HS-27A (cell line): ENCODE results near the gene FAM168A.
"Not testable (repeated sequence)": the region's sequence is repeated elsewhere in the genome, so short reads cannot be mapped to it uniquely, and the experiment has no call there.

Experiments
- DNase-seq: peaks from one replicate; pipeline ENCODE4 v3.0.0-alpha.2; 2012; ENCODE audit warnings: low read depth, missing footprints

The FAM168A gene

GRCh38 chr11:73592640-73593039 is 5.3 kb downstream of the FAM168A start:
- DNase-seq: no peak

- no peak for DNase-seq
Measured at GRCh38 chr11:73591743-73592142, 6.2 kb downstream of the FAM168A start.

- no peak for DNase-seq
Measured at GRCh38 chr11:73590991-73591390, 6.9 kb downstream of the FAM168A start.

GRCh38 chr11:73586791-73587190 is 11.1 kb downstream of the FAM168A start:
- DNase-seq: no peak

GRCh38 chr11:73585834-73586575 is 11.9 kb downstream of the FAM168A start:
- no peak for DNase-seq

GRCh38 chr11:73584831-73585230 is 13.1 kb downstream of the FAM168A start:
- no peak for DNase-seq

GRCh38 chr11:73582653-73583052 is 15.3 kb downstream of the FAM168A start:
- DNase-seq: no peak

GRCh38 chr11:73580749-73581148 is 17.2 kb downstream of the FAM168A start:
- DNase-seq: not testable (repeated sequence)

- DNase-seq: no peak
Measured at GRCh38 chr11:73579641-73580434, 18.1 kb downstream of the FAM168A start.

- no peak for DNase-seq
Measured at GRCh38 chr11:73578592-73579185, 19.2 kb downstream of the FAM168A start.

- DNase-seq: no peak
Measured at GRCh38 chr11:73577496-73577917, 20.4 kb downstream of the FAM168A start.

- DNase-seq: no peak
Measured at GRCh38 chr11:73576185-73576614, 21.7 kb downstream of the FAM168A start.

- not testable (repeated sequence) for DNase-seq
Measured at GRCh38 chr11:73571982-73572381, 25.9 kb downstream of the FAM168A start.

- DNase-seq: no peak
Measured at GRCh38 chr11:73570415-73571114, 27.3 kb downstream of the FAM168A start.

GRCh38 chr11:73566977-73567755 is 30.7 kb downstream of the FAM168A start:
- DNase-seq: no peak

- no peak for DNase-seq
Measured at GRCh38 chr11:73566422-73566821, 31.5 kb downstream of the FAM168A start.

- DNase-seq: no peak
Measured at GRCh38 chr11:73565804-73566203, 32.1 kb downstream of the FAM168A start.

GRCh38 chr11:73564903-73565302 is 33.0 kb downstream of the FAM168A start:
- no peak for DNase-seq

GRCh38 chr11:73563539-73564200 is 34.2 kb downstream of the FAM168A start:
- DNase-seq: no peak

- DNase-seq: no peak
Measured at GRCh38 chr11:73559743-73560142, 38.2 kb downstream of the FAM168A start.

- DNase-seq: no peak
Measured at GRCh38 chr11:73556966-73557365, 40.9 kb downstream of the FAM168A start.
